D721Med (cell line): ENCODE data around the gene TBC1D25.
"Not testable (repeated sequence)": the region's sequence is repeated elsewhere in the genome, so short reads cannot be mapped to it uniquely, and the experiment has no call there.

Source experiments
- DNase-seq: peaks from one replicate; pipeline ENCODE4 v3.0.0; 2011; ENCODE audit warnings: low spot score; ENCODE audit not compliant: insufficient read length
- FAIRE-seq: peaks from 2 replicates; lab custom pipeline; 2011; peaks lifted over from hg19 to GRCh38; lab: Jason Lieb, UNC
- TF ChIP-seq, protein P1 (sequence below): IDR thresholded peaks from 2 replicates; pipeline ENCODE4 v1.5.1; 2012; ENCODE audit warnings: mild to moderate bottlenecking, control low read depth; ENCODE audit not compliant: insufficient read depth; ENCODE audit errors: missing control alignments

The TBC1D25 gene

GRCh38 chrX:48540028-48540375, 488 bp downstream of the TBC1D25 start:
- FAIRE-seq = no peak
- no peak for DNase-seq
- TF ChIP-seq, protein P1, sequence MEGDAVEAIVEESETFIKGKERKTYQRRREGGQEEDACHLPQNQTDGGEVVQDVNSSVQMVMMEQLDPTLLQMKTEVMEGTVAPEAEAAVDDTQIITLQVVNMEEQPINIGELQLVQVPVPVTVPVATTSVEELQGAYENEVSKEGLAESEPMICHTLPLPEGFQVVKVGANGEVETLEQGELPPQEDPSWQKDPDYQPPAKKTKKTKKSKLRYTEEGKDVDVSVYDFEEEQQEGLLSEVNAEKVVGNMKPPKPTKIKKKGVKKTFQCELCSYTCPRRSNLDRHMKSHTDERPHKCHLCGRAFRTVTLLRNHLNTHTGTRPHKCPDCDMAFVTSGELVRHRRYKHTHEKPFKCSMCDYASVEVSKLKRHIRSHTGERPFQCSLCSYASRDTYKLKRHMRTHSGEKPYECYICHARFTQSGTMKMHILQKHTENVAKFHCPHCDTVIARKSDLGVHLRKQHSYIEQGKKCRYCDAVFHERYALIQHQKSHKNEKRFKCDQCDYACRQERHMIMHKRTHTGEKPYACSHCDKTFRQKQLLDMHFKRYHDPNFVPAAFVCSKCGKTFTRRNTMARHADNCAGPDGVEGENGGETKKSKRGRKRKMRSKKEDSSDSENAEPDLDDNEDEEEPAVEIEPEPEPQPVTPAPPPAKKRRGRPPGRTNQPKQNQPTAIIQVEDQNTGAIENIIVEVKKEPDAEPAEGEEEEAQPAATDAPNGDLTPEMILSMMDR = no peak

DNA sequence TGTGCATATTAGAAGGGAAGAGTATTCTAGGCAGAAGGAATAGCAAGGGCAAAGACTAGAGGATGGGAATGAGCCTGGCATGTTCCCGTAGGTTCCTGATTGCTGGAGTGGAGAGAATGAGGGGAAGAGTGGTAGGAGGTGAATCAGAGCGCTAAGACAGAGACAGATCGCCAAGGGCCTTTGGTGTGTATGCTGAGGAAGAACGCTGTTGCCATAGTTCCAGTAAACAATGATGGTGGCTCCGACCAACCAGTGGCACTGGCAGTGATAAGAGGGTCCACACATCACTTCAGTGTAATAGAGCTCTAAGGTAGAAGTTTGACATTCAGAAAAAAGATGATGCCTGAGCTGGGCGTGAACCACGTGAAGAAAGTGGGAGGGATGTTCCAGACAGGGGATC, 966 bp downstream of the TBC1D25 start:
- DNase-seq (no peak), FAIRE-seq (no peak)
- TF ChIP-seq, protein P1 = no peak

DNA sequence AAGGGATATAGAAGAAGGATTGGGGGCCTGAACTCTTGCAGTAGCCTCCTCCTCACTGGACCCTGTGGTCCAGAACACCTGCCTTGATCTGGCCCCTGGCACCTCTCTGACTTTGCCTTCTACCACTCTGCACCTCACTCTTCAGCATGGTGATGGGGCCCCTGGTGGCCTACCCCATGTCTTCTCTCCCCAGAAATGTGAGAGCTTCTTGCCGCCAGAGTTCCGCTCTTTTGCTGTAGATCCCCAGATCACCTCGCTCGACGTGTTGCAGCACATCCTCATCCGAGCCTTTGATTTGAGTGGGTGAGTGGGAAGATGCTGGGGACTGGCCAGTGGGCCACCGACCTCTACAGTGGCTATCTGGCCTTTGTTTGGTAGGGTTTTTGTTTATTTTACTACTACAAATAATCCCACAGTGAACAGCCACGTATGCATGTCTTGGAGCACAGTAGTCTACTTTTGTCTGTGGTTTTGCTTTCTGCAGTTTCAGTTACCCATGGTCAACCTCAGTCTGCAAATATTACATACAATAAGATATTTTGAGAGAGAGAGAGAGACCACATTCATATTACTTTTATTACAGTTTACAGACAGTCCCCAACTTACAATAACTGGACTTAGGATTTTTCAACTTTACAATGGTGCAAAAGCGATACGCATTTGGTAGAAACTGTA, 1.8 kb downstream of the TBC1D25 start:
- TF ChIP-seq, protein P1 = no peak
- FAIRE-seq = no peak
- DNase-seq = no peak

- no peak for FAIRE-seq
- TF ChIP-seq, protein P1 = no peak
- no peak for DNase-seq
Measured at GRCh38 chrX:48548871-48549270, 9.4 kb downstream of the TBC1D25 start.

DNA sequence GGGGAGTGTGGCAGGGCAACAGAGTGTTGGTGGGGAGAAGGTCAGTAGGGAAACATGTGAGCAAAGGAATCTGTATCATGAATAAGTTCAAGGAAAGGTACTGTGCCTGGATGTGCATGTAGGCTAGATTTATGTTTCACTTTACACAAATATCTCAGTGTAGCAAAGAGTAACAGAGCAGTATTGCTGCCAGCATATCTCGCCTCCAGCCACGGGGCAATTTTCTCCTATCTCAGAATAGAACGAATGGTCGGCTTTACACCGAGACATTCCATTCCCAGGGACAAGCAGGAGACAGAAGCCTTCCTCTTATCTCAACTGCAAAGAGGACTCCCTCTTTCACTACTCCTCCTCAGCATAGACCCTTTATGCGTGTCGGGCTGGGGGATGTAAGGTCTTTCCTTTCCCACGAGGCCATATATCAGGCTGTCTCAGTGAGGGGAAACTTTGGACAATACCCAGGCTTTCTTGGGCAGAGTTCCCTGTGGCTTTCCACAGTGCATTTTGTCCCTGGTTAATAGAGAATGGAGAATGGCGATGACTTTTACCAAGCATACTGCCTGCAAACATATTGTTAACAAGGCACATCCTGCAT, 16.3 kb downstream of the TBC1D25 start:
- not testable (repeated sequence) for DNase-seq, FAIRE-seq

- no peak for DNase-seq
- TF ChIP-seq, protein P1 = no peak
- FAIRE-seq = no peak
Measured at GRCh38 chrX:48558271-48558670, 18.8 kb downstream of the TBC1D25 start.

- TF ChIP-seq, protein P1 = no peak
- no peak for DNase-seq
- no peak for FAIRE-seq
Measured at GRCh38 chrX:48559636-48560035, 20.1 kb downstream of the TBC1D25 start.
